ENCODE results near the gene AGBL4.

DNA sequence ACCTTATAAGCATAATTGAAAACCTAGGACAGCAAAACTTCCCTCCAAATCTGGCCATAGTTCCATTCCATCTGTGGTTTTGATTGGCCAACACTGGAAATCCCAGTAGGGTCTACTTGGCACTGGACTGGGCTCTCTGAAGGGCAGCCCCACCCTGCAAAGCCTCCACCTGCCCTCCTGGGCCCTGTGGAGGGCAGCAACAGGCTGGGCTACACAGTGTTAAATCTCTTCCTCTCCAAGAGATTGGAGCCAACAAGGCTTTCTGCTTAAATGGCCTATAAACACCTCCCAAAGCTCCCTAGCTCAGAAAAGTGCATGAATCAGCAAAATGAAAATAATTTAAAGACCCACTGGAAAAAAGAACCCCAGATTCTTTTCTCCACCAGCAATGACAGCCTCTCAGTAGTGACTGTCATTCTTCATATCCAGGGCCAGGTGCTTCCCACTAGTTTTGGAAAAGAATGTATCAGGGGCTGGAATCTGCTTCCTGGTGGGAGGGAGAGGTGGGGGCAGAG lies 1305.6 kb downstream of the AGBL4 start:
- TF ChIP-seq, protein P1, sequence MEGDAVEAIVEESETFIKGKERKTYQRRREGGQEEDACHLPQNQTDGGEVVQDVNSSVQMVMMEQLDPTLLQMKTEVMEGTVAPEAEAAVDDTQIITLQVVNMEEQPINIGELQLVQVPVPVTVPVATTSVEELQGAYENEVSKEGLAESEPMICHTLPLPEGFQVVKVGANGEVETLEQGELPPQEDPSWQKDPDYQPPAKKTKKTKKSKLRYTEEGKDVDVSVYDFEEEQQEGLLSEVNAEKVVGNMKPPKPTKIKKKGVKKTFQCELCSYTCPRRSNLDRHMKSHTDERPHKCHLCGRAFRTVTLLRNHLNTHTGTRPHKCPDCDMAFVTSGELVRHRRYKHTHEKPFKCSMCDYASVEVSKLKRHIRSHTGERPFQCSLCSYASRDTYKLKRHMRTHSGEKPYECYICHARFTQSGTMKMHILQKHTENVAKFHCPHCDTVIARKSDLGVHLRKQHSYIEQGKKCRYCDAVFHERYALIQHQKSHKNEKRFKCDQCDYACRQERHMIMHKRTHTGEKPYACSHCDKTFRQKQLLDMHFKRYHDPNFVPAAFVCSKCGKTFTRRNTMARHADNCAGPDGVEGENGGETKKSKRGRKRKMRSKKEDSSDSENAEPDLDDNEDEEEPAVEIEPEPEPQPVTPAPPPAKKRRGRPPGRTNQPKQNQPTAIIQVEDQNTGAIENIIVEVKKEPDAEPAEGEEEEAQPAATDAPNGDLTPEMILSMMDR (IDR thresholded peaks at IDR 0.05) = no peak
- TF ChIP-seq POLR2A (IDR thresholded peaks at IDR 0.05) (no peak), EP300 (IDR thresholded peaks at IDR 0.05) (no peak)
